CD4-positive, alpha-beta T cell (primary cell): ENCODE data around the gene C4orf54. TPM values are rescaled to one million over a fixed set of nuclear protein-coding genes. Genes with fewer than 3 reads are reported as not detected.

Experiments
- ATAC-seq: fragments of 200-7000 bp; cut with Tn5 transposase; one replicate; pipeline ENCODE4 v1.10.0; 2022; ENCODE audit warnings: mild to moderate bottlenecking; ENCODE audit not compliant: poor library complexity
- CTCF ChIA-PET: fragments of 350-600 bp; sonication (Branson Sonifier 250); formaldehyde crosslinking; loops from one replicate; lab custom pipeline; 2021; ENCODE audit warnings: antibody characterized with exemption, inconsistent platforms; lab: Charles Lee
- POLR2A ChIA-PET: fragments of 350-600 bp; sonication (Branson Sonifier 250); formaldehyde crosslinking; loops from one replicate; lab custom pipeline; 2021; ENCODE audit warnings: antibody characterized with exemption, inconsistent platforms; lab: Charles Lee
- DNase-seq, 14 experiments: peaks; one replicate each; pipeline ENCODE4 v3.0.0-alpha.2; 2013 to 2020; ENCODE audit warnings: mixed read lengths in 2 of 14
- H3K27ac ChIP-seq, 2 donors: one replicate each; pipeline versions ENCODE4 v1.5.1 to v1.7.0; 2013; ENCODE audit warnings: low read length in 2 of 2, low read depth in 1 of 2, mild to moderate bottlenecking in 1 of 2
- H3K27me3 ChIP-seq, 2 experiments: 1 replicate in 1 of 2; 2 replicates in 1 of 2; pipeline versions ENCODE4 v1.6.1 to v1.7.0; 2013; ENCODE audit warnings: low read length in 2 of 2, control low read depth in 1 of 2, mild to moderate bottlenecking in 1 of 2, moderate library complexity in 1 of 2; ENCODE audit not compliant: insufficient read depth in 2 of 2, control insufficient read depth in 1 of 2
- H3K36me3 ChIP-seq: one replicate; pipeline ENCODE4 v1.6.1; 2013; ENCODE audit warnings: low read length, control low read depth; ENCODE audit not compliant: insufficient read depth
- H3K4me1 ChIP-seq: one replicate; pipeline ENCODE4 v1.6.1; 2013; ENCODE audit warnings: low read length, control low read depth; ENCODE audit not compliant: insufficient read depth
- H3K4me3 ChIP-seq: one replicate; pipeline ENCODE4 v1.5.1; 2013; ENCODE audit warnings: mild to moderate bottlenecking, low read length, moderate library complexity
- H3K9me3 ChIP-seq, 2 experiments: 1 replicate in 1 of 2; 2 replicates in 1 of 2; pipeline versions ENCODE4 v1.6.1 to v1.7.0; 2013; ENCODE audit warnings: low read length in 2 of 2, mild to moderate bottlenecking in 2 of 2, control low read depth in 1 of 2, moderate library complexity in 1 of 2; ENCODE audit not compliant: control insufficient read depth in 1 of 2, insufficient read depth in 1 of 2
- H3K27ac Mint-ChIP-seq: one replicate; pipeline ENCODE4 v1.8.0; 2020; ENCODE audit warnings: mixed read lengths
- H3K27me3 Mint-ChIP-seq: one replicate; pipeline ENCODE4 v1.8.0; 2021; ENCODE audit warnings: mixed read lengths
- H3K36me3 Mint-ChIP-seq: one replicate; pipeline ENCODE4 v1.8.0; 2021; ENCODE audit warnings: low read depth, mixed read lengths
- H3K4me1 Mint-ChIP-seq: one replicate; pipeline ENCODE4 v1.8.0; 2021; ENCODE audit warnings: low read depth, mixed read lengths
- H3K4me3 Mint-ChIP-seq: one replicate; pipeline ENCODE4 v1.8.0; 2020; ENCODE audit warnings: mild to moderate bottlenecking, mixed read lengths
- H3K9me3 Mint-ChIP-seq: one replicate; pipeline ENCODE4 v1.8.0; 2020; ENCODE audit warnings: mixed read lengths
- intact Hi-C, 2 experiments: fragments of 100-400 bp; cut with DNase I in 1 of 2; cut with micrococcal nuclease in 1 of 2; formaldehyde crosslinking; loops; one replicate each; pipeline versions ENCODE4 v1.15.1 to v1.9.0; 2023 to 2025; cut with DNase I, micrococcal nuclease
- total RNA-seq, 174 experiments: library from RNA in 2 of 174; stranded (reverse) in 2 of 174; gene quantifications; one replicate each; pipeline ENCODE4 v1.2.3 and lab custom pipeline; 2021 to 2026
- TF ChIP-seq, protein P1 (sequence below): fragments of 200-600 bp; IDR thresholded peaks from one replicate; pipeline ENCODE4 v1.8.0; 2022; ENCODE audit warnings: antibody characterized with exemption, mild to moderate bottlenecking

C4orf54 gene
- total RNA-seq, 2 experiments from 2014 or later: not detected

DNA sequence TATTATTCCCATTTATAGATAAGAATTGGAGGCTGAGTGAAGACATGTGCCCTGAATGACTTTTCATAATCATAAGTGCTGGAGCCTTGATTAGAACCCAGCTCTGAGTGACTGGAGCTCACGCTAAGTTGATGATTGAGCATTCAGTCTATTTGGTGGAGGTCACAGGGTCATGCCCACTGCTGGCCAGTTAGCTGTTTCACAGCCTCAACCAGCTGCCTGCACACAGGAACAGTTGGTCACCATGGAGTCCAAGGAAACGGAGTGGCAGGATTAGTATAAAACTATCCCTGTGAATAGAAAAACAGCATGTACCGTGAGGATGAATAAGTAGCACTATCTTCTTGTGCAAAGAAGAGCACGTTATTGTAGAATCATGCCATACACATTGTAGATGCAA is 1.0 kb upstream of the C4orf54 start:
- ChIA-PET POLR2A (no interaction called here), CTCF (no interaction called here)
- no peaks in the 10 kb centered on the region for H3K36me3 ChIP-seq
- H3K27me3 ChIP-seq: peaks cover 0 to 6% of the 10 kb centered on the region in 2 experiments
- H3K27ac ChIP-seq: no peak overlapping the region
- intact Hi-C loops: no loop called here
- Mint-ChIP-seq H3K4me1 (no peaks in the 10 kb centered on the region), H3K27me3 (peaks cover 10% of the 10 kb centered on the region), H3K9me3 (no peaks in the 10 kb centered on the region), H3K4me3 (no peak overlapping the region), H3K36me3 (no peaks in the 10 kb centered on the region), H3K27ac (no peak overlapping the region)
- no peak overlapping the region for H3K4me3 ChIP-seq
- H3K9me3 ChIP-seq: peaks cover 0 to 4% of the 10 kb centered on the region in 2 experiments
- no peak for ATAC-seq
- TF ChIP-seq, protein P1, sequence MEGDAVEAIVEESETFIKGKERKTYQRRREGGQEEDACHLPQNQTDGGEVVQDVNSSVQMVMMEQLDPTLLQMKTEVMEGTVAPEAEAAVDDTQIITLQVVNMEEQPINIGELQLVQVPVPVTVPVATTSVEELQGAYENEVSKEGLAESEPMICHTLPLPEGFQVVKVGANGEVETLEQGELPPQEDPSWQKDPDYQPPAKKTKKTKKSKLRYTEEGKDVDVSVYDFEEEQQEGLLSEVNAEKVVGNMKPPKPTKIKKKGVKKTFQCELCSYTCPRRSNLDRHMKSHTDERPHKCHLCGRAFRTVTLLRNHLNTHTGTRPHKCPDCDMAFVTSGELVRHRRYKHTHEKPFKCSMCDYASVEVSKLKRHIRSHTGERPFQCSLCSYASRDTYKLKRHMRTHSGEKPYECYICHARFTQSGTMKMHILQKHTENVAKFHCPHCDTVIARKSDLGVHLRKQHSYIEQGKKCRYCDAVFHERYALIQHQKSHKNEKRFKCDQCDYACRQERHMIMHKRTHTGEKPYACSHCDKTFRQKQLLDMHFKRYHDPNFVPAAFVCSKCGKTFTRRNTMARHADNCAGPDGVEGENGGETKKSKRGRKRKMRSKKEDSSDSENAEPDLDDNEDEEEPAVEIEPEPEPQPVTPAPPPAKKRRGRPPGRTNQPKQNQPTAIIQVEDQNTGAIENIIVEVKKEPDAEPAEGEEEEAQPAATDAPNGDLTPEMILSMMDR: no peak
- DNase-seq: no peak
- H3K4me1 ChIP-seq: no peaks in the 10 kb centered on the region

DNA sequence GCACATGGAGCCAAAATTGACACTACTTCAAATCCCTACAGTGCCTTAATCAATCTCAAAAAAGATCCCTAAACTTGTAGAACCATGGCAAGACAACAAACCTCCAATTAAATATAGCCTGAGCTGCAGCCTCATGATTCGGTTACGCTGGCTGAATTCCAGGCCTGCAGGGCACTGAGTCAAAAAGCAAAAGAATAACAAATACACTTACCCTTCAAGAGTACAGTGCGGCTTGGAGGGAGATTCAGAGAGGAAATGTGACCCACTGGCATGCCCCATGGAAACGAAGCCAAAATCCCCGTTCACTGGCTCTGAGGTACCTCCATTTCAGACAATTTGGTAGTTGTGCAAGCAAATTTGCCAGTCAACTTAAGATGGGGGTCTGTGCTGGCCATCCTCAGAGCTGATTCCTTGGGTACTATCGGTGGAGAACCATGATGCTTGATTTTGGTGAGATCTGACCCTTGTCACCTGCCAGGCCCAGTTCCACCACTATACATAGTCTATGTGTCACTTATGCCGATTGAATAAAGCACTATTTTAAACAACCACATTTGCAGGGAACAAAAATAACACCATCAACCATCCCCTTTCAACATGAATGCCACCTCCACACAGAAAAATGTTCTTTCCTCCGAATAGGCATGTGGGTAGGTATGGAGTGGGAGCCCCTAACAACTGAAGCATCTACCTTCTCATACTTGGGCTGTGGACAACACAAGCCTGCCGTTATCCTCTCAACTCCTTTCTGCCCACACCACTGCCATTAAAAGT is 2.1 kb downstream of the C4orf54 start:
- ATAC-seq: no peak
- no peak overlapping the region for H3K27ac ChIP-seq
- ChIA-PET CTCF (no interaction called here), POLR2A (no interaction called here)
- H3K4me1 ChIP-seq: no peaks in the 10 kb centered on the region
- H3K36me3 ChIP-seq: no peaks in the 10 kb centered on the region
- H3K27me3 Mint-ChIP-seq: no peaks in the 10 kb centered on the region
- H3K9me3 ChIP-seq: peaks cover 0 to 15% of the 10 kb centered on the region in 2 experiments
- no peaks in the 10 kb centered on the region for H3K4me1 Mint-ChIP-seq
- no peak overlapping the region for H3K27ac Mint-ChIP-seq
- no peak overlapping the region for H3K4me3 ChIP-seq
- H3K9me3 Mint-ChIP-seq: no peaks in the 10 kb centered on the region
- TF ChIP-seq, protein P1: no peak
- peaks cover 0 to 6% of the 10 kb centered on the region in 2 experiments for H3K27me3 ChIP-seq
- no peak overlapping the region for H3K4me3 Mint-ChIP-seq
- no peaks in the 10 kb centered on the region for H3K36me3 Mint-ChIP-seq
- DNase-seq: no peak
- intact Hi-C loops: no loop called here

DNA sequence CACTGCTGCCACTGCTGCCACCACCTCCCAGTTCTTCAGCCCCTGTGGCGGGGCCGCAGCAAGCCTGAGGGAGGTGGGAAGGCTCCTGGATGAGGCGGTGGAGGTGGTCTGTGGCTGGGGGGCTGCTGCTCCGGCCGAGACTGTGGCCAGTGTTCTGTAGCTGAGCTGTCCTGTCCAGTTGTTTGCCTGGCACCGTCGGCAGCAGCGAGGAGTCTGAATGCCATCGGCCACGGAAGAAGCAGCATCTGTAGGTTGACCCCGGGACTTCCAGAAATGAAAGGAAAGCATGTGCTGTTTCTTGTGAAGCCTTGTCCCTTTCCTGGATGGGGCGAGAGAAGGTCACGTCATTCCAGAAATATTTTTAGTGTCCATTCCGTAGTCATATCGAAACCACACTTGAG is 3.3 kb downstream of the C4orf54 start:
- Histone ChIP-seq H3K36me3 (no peaks in the 10 kb centered on the region), H3K27ac (no peak overlapping the region), H3K9me3 (peaks cover 0 to 15% of the 10 kb centered on the region in 2 experiments), H3K4me1 (no peaks in the 10 kb centered on the region), H3K4me3 (no peak overlapping the region), H3K27me3 (peaks cover 0 to 6% of the 10 kb centered on the region in 2 experiments)
- Mint-ChIP-seq H3K4me3 (no peak overlapping the region), H3K4me1 (no peaks in the 10 kb centered on the region), H3K9me3 (no peaks in the 10 kb centered on the region), H3K27me3 (no peaks in the 10 kb centered on the region), H3K27ac (no peak overlapping the region), H3K36me3 (no peaks in the 10 kb centered on the region)
- TF ChIP-seq, protein P1: no peak
- ChIA-PET POLR2A (no interaction called here), CTCF (no interaction called here)
- ATAC-seq: no peak
- DNase-seq: no peak
- intact Hi-C loops: no loop called here
